ENCODE measurements around the gene LENG8. TPM values are rescaled to one million over a fixed set of nuclear protein-coding genes. Genes with fewer than 3 reads are reported as not detected.

Gene LENG8
- total RNA-seq, 1 donor from 2014 or later = 196 TPM

DNA sequence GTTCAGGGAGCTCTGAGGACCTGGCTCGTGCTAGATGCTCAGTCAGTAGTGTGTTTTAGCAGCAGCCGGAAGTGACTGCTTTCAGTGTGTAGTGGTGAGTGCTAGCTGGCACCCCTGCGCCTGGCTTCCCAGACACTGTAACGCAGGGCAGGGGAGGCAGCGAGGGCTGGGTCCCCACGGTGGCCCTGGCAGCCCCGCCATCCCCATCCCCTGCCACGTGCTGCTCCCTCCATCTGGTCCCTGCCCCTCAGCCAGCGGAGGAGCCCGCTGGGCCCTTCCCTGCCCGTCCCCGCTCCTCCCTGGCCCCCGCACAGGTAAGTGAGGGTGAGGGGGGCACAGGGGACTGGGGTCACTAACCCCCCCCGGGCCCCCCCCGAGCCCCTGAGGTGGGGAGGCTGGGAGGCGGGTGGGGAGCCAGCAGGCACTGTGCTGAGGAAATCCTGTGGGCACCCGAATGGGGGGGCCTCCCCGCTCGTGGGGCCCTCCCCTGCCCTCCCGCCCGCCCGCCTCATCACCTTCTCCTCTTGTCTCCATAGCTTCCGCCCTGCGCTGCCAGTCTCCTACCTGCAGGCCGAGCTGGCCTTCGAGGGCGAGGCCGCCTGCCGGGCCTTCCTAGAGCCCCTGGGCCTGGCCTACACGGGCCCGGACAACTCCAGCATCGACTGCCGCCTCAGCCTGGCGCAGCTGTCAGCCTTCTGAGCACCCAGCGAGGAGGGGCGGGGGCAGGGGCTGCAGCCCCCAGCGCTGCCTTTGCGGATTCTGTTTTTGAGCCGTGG lies 11.4 kb downstream of the LENG8 start:
- peaks cover 26% of the 10 kb centered on the region for H3K4me1 Mint-ChIP-seq (ENCODE audit: unreplicated experiment)
- H3K36me3 Mint-ChIP-seq = peaks cover 16% of the 10 kb centered on the region
- H3K9me3 Mint-ChIP-seq = no peaks in the 10 kb centered on the region
- DNase-seq (ENCODE audit: extremely low spot score, unreplicated experiment) = no peak
- H3K4me3 Mint-ChIP-seq = no peak overlapping the region
- TF ChIP-seq, protein P1, sequence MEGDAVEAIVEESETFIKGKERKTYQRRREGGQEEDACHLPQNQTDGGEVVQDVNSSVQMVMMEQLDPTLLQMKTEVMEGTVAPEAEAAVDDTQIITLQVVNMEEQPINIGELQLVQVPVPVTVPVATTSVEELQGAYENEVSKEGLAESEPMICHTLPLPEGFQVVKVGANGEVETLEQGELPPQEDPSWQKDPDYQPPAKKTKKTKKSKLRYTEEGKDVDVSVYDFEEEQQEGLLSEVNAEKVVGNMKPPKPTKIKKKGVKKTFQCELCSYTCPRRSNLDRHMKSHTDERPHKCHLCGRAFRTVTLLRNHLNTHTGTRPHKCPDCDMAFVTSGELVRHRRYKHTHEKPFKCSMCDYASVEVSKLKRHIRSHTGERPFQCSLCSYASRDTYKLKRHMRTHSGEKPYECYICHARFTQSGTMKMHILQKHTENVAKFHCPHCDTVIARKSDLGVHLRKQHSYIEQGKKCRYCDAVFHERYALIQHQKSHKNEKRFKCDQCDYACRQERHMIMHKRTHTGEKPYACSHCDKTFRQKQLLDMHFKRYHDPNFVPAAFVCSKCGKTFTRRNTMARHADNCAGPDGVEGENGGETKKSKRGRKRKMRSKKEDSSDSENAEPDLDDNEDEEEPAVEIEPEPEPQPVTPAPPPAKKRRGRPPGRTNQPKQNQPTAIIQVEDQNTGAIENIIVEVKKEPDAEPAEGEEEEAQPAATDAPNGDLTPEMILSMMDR (conservative IDR thresholded peaks at IDR 0.05) = no peak
- H3K27me3 Mint-ChIP-seq = peaks cover 8% of the 10 kb centered on the region
- H3K27ac Mint-ChIP-seq = peak overlapping the region; percentile 82

DNA sequence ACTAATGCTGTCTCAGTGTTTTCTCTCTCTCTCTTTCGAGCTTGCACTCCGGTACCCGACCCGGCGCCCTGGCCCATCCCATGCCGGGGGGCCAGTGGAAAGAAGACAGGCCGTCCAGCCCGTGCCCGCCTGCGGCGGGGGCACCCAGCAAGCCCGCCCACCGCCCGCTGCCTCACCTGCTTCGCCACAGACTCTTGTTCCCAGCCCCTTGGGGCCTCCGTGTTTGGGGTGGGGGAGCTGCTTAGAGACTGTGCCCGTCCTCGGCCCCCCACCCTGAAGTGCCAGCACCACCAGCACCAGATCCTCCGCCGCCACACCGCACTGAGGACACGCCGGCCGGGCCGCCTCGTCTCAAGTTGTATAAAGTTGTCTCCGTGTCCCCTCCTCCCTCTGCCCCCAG lies 12.2 kb downstream of the LENG8 start:
- TF ChIP-seq, protein P1 (conservative IDR thresholded peaks at IDR 0.05) = no peak
- peaks cover 8% of the 10 kb centered on the region for H3K27me3 Mint-ChIP-seq
- peak overlapping the region; percentile 69 for H3K4me3 Mint-ChIP-seq
- H3K27ac Mint-ChIP-seq = peak overlapping the region; percentile 70
- DNase-seq (ENCODE audit: extremely low spot score, unreplicated experiment) = no peak
- H3K4me1 Mint-ChIP-seq (ENCODE audit: unreplicated experiment) = peaks cover 26% of the 10 kb centered on the region
- H3K36me3 Mint-ChIP-seq = peaks cover 16% of the 10 kb centered on the region
- H3K9me3 Mint-ChIP-seq = no peaks in the 10 kb centered on the region

DNA sequence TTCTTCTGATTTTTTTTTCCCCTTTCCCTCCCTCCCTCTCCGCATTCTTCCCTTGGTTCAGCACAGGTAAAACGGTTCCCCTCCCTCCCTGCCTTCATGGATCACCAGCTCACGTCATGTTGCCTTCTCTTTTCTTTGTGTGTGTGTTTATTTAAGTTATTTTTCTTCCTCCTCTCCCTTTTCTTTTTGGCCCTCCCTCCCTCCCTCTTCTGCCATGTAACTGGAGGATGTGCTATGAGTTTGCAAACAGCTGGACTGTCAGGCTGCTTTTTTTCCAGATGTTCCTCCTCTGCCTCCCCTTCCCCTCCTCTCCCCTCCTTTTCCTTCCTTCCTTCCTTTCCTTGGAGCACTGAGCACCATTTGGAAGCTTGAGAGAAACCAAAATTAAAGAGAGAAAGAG lies 12.6 kb downstream of the LENG8 start:
- H3K4me1 Mint-ChIP-seq (ENCODE audit: unreplicated experiment) = peaks cover 30% of the 10 kb centered on the region
- H3K36me3 Mint-ChIP-seq = peaks cover 19% of the 10 kb centered on the region
- H3K4me3 Mint-ChIP-seq = peak overlapping the region; percentile 69
- DNase-seq (ENCODE audit: extremely low spot score, unreplicated experiment) = no peak
- TF ChIP-seq, protein P1 (conservative IDR thresholded peaks at IDR 0.05) = no peak
- peaks cover 8% of the 10 kb centered on the region for H3K27me3 Mint-ChIP-seq
- peak overlapping the region; percentile 70 for H3K27ac Mint-ChIP-seq
- no peaks in the 10 kb centered on the region for H3K9me3 Mint-ChIP-seq

DNA sequence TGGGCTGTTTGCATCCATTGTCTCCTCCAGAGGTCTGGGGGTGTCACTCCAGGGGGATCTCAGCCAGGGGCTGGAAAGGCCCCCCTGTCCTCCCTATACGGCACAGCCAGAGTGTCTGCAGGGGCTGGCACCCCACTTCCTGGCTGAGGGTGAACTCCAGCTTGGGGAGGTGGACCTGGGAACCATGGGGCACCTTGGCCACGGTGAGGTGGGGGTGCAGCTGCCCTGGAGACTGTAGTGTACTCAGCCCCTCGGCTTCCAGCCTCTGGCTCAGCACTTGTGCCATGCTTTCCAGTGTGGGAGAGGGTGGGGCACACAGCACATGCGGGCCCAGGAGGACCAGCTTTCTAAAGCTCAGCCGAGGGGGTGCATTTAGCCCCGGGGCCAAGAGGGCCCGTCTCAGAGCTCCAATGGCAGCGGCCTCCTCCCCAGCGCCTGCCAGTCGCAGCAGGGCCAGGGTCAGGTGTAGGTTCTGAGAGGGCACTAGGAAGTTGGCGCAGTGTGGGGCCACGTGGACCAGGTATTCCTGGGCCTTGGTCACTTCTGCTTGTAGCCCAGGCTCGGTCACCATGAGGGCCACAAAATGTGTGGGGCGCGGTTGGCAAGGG lies 13.2 kb downstream of the LENG8 start:
- H3K9me3 Mint-ChIP-seq = no peaks in the 10 kb centered on the region
- peak overlapping the region; percentile 69 for H3K4me3 Mint-ChIP-seq
- H3K27ac Mint-ChIP-seq = peak overlapping the region; percentile 70
- peaks cover 8% of the 10 kb centered on the region for H3K27me3 Mint-ChIP-seq
- peaks cover 30% of the 10 kb centered on the region for H3K4me1 Mint-ChIP-seq (ENCODE audit: unreplicated experiment)
- peaks cover 19% of the 10 kb centered on the region for H3K36me3 Mint-ChIP-seq
- no peak for DNase-seq (ENCODE audit: extremely low spot score, unreplicated experiment)
- TF ChIP-seq, protein P1 (conservative IDR thresholded peaks at IDR 0.05) = no peak

DNA sequence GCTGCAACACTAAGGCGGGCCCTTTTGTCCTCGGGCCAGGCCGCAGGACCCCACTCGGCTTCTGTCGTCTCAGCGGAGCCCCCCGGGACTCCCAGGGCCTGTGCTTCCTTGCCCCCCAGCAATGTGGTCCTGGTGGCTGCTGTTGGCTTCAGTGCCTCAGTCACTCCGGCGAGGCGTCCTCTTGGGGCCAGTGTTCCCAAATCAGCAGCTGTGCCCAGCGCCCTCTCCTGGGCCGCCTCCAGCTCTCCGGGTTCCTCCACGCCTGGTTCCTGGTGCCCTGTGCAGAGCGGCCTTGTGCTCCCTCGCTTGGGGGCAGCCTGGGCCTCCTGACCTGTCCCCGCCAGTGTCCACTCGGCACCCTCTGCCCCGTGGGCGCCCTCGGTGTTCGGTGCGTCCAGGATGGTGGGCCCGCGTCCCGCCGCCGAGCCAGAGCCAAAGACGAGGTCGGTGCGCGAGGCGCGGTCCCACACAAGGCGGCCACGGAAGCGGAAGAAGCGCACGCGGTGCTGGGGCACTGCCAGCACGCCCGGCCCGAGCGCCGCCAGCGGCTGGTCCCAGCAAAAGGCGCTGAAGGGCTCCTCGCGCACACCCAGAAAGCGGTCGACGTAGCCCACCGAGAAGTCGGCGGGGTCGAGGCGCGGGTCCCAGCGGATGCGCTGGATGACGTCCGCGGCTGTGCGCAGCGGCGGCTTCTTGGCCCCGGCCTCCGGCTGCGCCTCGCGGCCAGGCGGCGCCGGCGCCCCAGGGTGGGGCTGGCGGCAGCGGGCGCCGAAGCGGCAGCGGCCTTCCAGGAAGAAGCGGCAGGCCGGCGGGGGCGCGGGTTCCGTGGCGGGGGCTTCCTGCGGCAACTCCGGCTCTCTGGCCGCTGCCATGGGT lies 13.9 kb downstream of the LENG8 start:
- DNase-seq (ENCODE audit: extremely low spot score, unreplicated experiment) = peak; percentile 74
- TF ChIP-seq, protein P1 (conservative IDR thresholded peaks at IDR 0.05) = peak; percentile 31
- H3K4me3 Mint-ChIP-seq = peak overlapping the region; percentile 69
- peaks cover 30% of the 10 kb centered on the region for H3K4me1 Mint-ChIP-seq (ENCODE audit: unreplicated experiment)
- H3K9me3 Mint-ChIP-seq = no peaks in the 10 kb centered on the region
- H3K27ac Mint-ChIP-seq = no peak overlapping the region
- H3K36me3 Mint-ChIP-seq = peaks cover 19% of the 10 kb centered on the region
- peaks cover 8% of the 10 kb centered on the region for H3K27me3 Mint-ChIP-seq
